ENCODE data around the gene SNED1. TPM values are rescaled to one million over a fixed set of nuclear protein-coding genes. Genes with fewer than 3 reads are reported as not detected.
A peak's percentile ranks its signal among the peaks of the same experiment; 100 is the strongest.

Gene SNED1
- total and polyA plus RNA-seq, 9 donors, result 16.7 to 69.5 (median 38.9) TPM

- intact Hi-C loops (cut with DNase I), result loop anchor here in 1 of 4 donors (5.0 kb wide), 1 partner anchor 37 kb away; no protein-coding TSS in a partner anchor
- TF ChIP-seq EP300 (IDR thresholded peaks at IDR 0.05), result no peak
- no peak for TF ChIP-seq POLR2A (IDR thresholded peaks at IDR 0.05)
- TF ChIP-seq, protein P1, sequence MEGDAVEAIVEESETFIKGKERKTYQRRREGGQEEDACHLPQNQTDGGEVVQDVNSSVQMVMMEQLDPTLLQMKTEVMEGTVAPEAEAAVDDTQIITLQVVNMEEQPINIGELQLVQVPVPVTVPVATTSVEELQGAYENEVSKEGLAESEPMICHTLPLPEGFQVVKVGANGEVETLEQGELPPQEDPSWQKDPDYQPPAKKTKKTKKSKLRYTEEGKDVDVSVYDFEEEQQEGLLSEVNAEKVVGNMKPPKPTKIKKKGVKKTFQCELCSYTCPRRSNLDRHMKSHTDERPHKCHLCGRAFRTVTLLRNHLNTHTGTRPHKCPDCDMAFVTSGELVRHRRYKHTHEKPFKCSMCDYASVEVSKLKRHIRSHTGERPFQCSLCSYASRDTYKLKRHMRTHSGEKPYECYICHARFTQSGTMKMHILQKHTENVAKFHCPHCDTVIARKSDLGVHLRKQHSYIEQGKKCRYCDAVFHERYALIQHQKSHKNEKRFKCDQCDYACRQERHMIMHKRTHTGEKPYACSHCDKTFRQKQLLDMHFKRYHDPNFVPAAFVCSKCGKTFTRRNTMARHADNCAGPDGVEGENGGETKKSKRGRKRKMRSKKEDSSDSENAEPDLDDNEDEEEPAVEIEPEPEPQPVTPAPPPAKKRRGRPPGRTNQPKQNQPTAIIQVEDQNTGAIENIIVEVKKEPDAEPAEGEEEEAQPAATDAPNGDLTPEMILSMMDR (IDR thresholded peaks at IDR 0.05), result no peak
- Histone ChIP-seq H3K4me3 (no peak overlapping the region), H3K36me3 (no peaks in the 10 kb centered on the region), H3K9me3 (no peaks in the 10 kb centered on the region), H3K27ac (no peak overlapping the region), H3K27me3 (no peaks in the 10 kb centered on the region), H3K4me1 (ENCODE audit: insufficient read depth) (peaks cover 8% of the 10 kb centered on the region)
- peak in 1 of 5 donors; percentile 22 for DNase-seq
- WGBS, 3 donors, result 74 to 79% (median 77%) methylated on average over 15 of the region's 15 CpGs
Observed at GRCh38 chr2:240954436-240955305, 43.7 kb upstream of the SNED1 start.

DNA sequence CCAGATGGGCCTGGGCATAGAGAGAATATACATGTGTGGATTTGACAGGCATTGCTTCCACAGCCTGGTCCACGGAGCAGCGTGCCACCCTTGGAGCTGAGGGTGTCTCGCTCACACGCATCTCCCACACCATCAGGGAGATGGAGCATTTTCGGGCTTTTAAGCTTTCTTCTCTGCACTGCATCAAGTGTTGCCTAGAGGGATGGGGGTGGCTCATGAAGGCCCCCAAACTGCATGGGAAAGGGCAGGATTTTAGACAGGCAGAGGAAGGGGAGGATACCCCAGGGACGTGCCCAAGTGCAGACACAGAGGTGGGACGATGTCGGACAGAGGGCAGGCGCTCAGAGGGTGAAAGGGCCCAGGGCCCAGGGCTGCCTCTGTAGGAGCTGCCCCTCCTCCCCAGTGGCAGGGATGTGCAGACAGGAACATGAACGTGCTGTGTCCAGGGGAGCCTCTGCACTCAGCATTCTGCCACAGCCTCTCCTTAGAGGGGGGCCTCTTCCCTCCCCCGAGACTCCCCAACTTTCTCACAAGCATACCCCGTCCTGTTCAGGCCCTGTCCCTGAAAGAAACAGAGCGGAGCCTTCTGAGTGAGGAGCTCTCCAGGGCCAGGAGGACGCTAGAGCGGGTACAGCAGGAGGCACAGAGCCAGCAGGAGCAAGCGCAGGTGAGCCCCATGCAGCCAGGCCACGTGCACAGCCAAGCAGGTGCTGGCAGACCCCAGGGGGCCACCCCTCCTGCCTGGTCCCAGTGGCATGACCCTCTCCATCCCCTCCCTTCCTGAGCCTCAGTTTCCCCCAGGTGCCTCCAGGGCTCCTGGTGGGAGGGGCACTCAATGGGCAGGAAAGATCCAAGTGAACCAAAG lies 42.9 kb upstream of the SNED1 start:
- intact Hi-C loops (cut with DNase I), result loop anchor here in 1 of 4 donors (5.0 kb wide), 1 partner anchor 38 kb away; no protein-coding TSS in a partner anchor
- H3K27me3 ChIP-seq, result no peaks in the 10 kb centered on the region
- H3K36me3 ChIP-seq, result no peaks in the 10 kb centered on the region
- H3K4me1 ChIP-seq (ENCODE audit: insufficient read depth), result peaks cover 16% of the 10 kb centered on the region
- no peak for TF ChIP-seq EP300 (IDR thresholded peaks at IDR 0.05)
- TF ChIP-seq, protein P1 (IDR thresholded peaks at IDR 0.05), result no peak
- no peak for TF ChIP-seq POLR2A (IDR thresholded peaks at IDR 0.05)
- 87 to 96% (median 91%) methylated on average over 16 to 17 of the region's 17 CpGs for WGBS, 3 donors
- H3K27ac ChIP-seq, result no peak overlapping the region
- H3K9me3 ChIP-seq, result no peaks in the 10 kb centered on the region
- DNase-seq, result peak in 3 of 5 donors; percentile 17 to 42 (median 32)
- H3K4me3 ChIP-seq, result no peak overlapping the region

- Histone ChIP-seq H3K27me3 (no peaks in the 10 kb centered on the region), H3K27ac (no peak overlapping the region), H3K4me3 (no peak overlapping the region), H3K4me1 (ENCODE audit: insufficient read depth) (peaks cover 20% of the 10 kb centered on the region), H3K9me3 (no peaks in the 10 kb centered on the region), H3K36me3 (no peaks in the 10 kb centered on the region)
- 52 to 62% (median 54%) methylated on average over 16 of the region's 16 CpGs for whole genome bisulfite sequencing, 3 donors
- TF ChIP-seq, protein P1 (IDR thresholded peaks at IDR 0.05), result no peak
- no peak for TF ChIP-seq POLR2A (IDR thresholded peaks at IDR 0.05)
- TF ChIP-seq EP300 (IDR thresholded peaks at IDR 0.05), result no peak
- peak; percentile 26 to 58 (median 32) for DNase-seq
- intact Hi-C loops (cut with DNase I), result loop anchor here in 1 of 4 donors (5.0 kb wide), 1 partner anchor 39 kb away; no protein-coding TSS in a partner anchor
Observed at GRCh38 chr2:240956171-240956934, 42.1 kb upstream of the SNED1 start.
